ENCODE measurements around the gene ARRDC3. TPM values are rescaled to one million over a fixed set of nuclear protein-coding genes. Genes with fewer than 3 reads are reported as not detected.

ARRDC3 gene
- total RNA-seq, 1 donor from 2014 or later = 40.6 TPM

DNA sequence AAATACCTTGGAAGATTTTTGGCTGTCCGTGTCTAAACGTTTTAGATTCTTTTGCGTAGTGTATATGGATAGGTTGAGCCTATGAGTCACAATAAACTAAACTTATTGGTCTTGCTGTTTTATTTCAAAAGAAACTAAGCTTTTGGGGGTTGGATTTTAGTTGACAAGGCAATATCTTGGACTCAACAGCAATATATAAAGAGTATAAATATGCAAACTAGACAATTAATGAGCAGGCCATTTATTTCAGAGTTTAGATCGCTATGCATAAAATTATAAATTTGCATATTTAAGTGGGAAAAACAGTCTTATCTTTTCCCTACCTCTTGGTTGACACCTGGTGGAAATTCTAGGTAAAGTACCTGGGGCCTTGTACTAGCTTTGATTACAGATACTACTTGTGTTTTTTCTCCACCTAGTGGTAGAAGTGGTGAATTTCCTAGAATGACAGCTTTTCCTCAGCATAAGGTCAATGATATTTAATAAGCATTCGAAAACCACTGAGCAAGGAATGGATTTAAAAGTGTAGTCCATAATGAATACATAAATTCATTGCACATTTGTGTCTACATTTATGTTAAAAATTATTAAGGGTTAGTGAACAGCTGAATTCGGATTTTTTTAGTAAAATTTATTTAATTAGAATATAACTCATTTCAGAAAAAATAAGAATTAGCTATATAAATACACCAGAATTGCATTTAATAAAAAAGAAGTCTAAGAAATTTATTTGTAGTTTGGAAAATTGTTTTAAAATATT, 1.7 kb upstream of the ARRDC3 start:
- peak; percentile 48 for DNase-seq (ENCODE audit: low spot score)
- peaks cover 17% of the 10 kb centered on the region for H3K27me3 Mint-ChIP-seq (ENCODE audit: unreplicated experiment)
- TF ChIP-seq CTCF (IDR thresholded peaks at IDR 0.05; ENCODE audit: unreplicated experiment) = peak; percentile 99
- no peak overlapping the region for H3K4me3 Mint-ChIP-seq (ENCODE audit: unreplicated experiment)
- H3K9me3 Mint-ChIP-seq (ENCODE audit: unreplicated experiment) = no peaks in the 10 kb centered on the region
- peak overlapping the region; percentile 100 for H3K27ac Mint-ChIP-seq (ENCODE audit: unreplicated experiment)
- peaks cover 17% of the 10 kb centered on the region for H3K4me1 Mint-ChIP-seq (ENCODE audit: unreplicated experiment)
- H3K36me3 Mint-ChIP-seq (ENCODE audit: low read depth, unreplicated experiment) = peaks cover 6% of the 10 kb centered on the region

DNA sequence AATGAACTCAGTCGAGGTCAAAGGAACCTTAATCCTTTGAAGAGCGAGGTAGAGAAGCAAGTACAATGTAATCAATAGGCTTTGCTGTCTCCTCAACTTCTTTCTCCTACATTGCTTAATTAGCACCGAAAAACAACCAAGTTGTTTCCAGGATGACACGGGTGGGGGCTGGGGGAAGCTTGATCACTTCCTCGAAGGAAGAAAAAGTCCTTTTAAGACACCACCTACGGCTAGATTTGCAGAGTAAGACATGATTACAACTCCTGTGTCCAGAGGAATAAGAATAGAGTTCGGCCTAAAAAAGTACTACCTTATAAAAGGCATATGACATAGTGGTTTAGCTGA, 811 bp upstream of the ARRDC3 start:
- Mint-ChIP-seq H3K4me1 (ENCODE audit: unreplicated experiment) (peaks cover 17% of the 10 kb centered on the region), H3K9me3 (ENCODE audit: unreplicated experiment) (no peaks in the 10 kb centered on the region), H3K27ac (ENCODE audit: unreplicated experiment) (peak overlapping the region; percentile 100), H3K36me3 (ENCODE audit: low read depth, unreplicated experiment) (peaks cover 6% of the 10 kb centered on the region), H3K27me3 (ENCODE audit: unreplicated experiment) (peaks cover 17% of the 10 kb centered on the region), H3K4me3 (ENCODE audit: unreplicated experiment) (peak overlapping the region; percentile 98)
- no peak for TF ChIP-seq CTCF (IDR thresholded peaks at IDR 0.05; ENCODE audit: unreplicated experiment)
- DNase-seq (ENCODE audit: low spot score) = peak; percentile 22

DNA sequence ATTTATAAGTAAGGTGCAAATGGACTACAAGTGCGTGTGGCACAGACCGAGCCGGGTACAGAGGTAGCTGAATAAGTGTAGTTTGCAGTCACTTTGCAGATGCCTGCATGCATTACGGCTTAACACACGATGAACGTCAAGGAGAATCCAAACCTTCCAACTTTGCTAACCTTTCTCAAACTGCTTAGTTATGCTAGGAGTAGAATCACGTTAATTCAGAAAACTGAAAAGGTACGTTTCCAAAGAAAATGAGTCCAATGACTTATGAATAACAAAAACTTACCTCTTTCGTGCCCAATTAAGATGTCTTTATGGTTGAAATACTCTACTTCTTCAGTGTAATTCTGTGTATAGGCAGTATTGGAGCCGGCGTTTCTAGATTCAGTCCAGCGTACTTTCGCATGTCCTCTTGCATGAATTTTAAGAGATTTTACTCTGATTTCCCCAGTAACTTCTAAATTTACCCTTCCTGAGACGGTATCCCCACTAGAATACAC, 539 bp downstream of the ARRDC3 start:
- Mint-ChIP-seq H3K9me3 (ENCODE audit: unreplicated experiment) (no peaks in the 10 kb centered on the region), H3K36me3 (ENCODE audit: low read depth, unreplicated experiment) (peaks cover 9% of the 10 kb centered on the region), H3K4me3 (ENCODE audit: unreplicated experiment) (peak overlapping the region; percentile 98), H3K27me3 (ENCODE audit: unreplicated experiment) (peaks cover 17% of the 10 kb centered on the region), H3K27ac (ENCODE audit: unreplicated experiment) (peak overlapping the region; percentile 100), H3K4me1 (ENCODE audit: unreplicated experiment) (peaks cover 17% of the 10 kb centered on the region)
- no peak for TF ChIP-seq CTCF (IDR thresholded peaks at IDR 0.05; ENCODE audit: unreplicated experiment)
- no peak for DNase-seq (ENCODE audit: low spot score)

DNA sequence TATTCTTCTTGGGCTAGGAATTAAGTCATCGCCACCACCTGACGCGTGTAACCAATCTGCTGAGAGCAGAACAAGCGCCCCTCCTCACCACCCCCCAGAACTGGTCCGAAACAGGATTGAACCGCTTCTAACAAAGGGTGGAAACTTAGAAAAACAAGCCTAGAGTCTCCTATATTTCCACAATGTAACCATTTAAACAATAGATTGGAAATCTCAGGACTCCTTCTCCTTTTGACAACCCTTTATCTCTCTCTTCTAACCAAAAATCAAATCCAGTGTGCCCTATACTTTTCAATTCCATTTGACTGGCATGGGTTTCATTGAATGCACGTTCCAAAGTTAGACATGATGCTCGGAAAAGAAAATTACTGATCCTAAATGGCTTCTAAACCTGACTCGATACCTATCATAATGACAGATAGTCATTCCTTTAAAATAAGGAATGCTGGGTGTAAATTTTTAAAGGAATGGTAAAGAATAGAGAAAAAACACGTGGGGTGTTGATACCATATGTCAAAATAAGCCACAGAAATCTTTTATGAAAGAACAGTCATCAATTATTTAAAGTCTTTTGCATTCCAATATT, 1.2 kb downstream of the ARRDC3 start:
- H3K27me3 Mint-ChIP-seq (ENCODE audit: unreplicated experiment) = peaks cover 17% of the 10 kb centered on the region
- H3K36me3 Mint-ChIP-seq (ENCODE audit: low read depth, unreplicated experiment) = peaks cover 9% of the 10 kb centered on the region
- H3K4me1 Mint-ChIP-seq (ENCODE audit: unreplicated experiment) = peaks cover 17% of the 10 kb centered on the region
- H3K4me3 Mint-ChIP-seq (ENCODE audit: unreplicated experiment) = peak overlapping the region; percentile 98
- no peak for TF ChIP-seq CTCF (IDR thresholded peaks at IDR 0.05; ENCODE audit: unreplicated experiment)
- peak overlapping the region; percentile 100 for H3K27ac Mint-ChIP-seq (ENCODE audit: unreplicated experiment)
- H3K9me3 Mint-ChIP-seq (ENCODE audit: unreplicated experiment) = no peaks in the 10 kb centered on the region
- DNase-seq (ENCODE audit: low spot score) = peak; percentile 61

- Mint-ChIP-seq H3K9me3 (ENCODE audit: unreplicated experiment) (no peaks in the 10 kb centered on the region), H3K4me3 (ENCODE audit: unreplicated experiment) (peak overlapping the region; percentile 98), H3K36me3 (ENCODE audit: low read depth, unreplicated experiment) (peaks cover 9% of the 10 kb centered on the region), H3K4me1 (ENCODE audit: unreplicated experiment) (peaks cover 17% of the 10 kb centered on the region), H3K27me3 (ENCODE audit: unreplicated experiment) (peaks cover 17% of the 10 kb centered on the region), H3K27ac (ENCODE audit: unreplicated experiment) (peak overlapping the region; percentile 100)
- DNase-seq (ENCODE audit: low spot score) = no peak
- no peak for TF ChIP-seq CTCF (IDR thresholded peaks at IDR 0.05; ENCODE audit: unreplicated experiment)
These were observed 1.8 kb downstream of the ARRDC3 start for GRCh38 chr5:91381239-91381773.

All from endothelial cell (in vitro differentiated cells).